ENCODE results near the gene ZNF473.

ZNF473 gene

DNA sequence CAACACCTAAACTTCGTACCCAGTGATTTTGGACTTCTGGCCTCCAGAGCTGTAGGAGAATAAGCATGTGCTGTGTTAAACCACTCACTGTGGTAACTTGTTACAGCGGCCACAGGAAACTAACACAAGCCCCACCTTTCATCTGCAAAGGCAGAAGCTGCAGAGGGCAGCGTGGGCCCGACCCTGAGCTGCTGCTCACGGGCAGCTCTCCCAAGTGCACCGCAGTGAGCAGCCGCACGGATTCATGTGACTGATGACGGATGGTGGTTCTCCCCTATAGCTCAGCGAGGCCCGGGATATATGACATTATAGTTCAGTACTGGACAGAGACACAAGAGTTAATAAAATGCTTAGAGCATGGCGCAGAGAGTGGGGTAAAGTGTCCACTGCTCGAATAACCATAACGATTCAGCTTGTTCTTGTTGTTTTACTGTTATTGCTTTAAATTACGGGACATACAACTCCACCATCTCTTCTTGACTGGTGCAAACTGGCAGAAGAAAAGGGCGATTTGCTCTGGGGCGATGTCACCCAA lies 22.5 kb upstream of the ZNF473 start:
- DNase-seq (ENCODE audit: low read depth in 2 of 3, low spot score in 2 of 3): no peak

DNA sequence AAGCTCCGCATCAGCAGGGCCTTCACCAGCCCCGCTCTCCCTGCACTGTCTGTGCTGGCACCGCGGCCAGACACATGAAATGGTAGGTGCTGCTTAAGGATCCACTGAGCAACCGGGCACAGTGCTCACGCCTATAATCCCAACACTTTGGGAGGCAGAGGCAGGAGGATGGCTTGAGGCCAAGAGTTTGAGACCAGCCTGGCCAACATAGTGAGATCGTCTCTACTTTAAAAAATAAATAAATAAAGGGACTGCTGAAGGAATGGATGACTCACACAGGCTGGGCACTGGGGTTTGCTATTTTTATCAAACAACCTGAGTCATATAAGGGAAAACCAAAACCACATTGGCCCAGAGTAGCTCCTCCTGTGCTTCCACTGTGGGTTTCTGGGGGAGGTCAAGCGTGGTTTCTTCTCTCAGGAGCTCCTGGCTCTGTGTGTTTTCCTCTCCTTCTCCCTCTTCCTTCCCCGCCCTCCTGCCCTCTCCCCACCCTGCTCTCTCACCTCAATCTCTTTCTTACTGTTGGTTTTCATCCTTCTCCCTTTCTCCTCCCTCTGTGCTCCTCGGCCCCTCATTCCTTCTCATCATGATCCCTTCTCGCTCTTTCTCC lies 21.9 kb upstream of the ZNF473 start:
- peak in 1 of 3 experiments; percentile 24 for DNase-seq (ENCODE audit: low read depth in 2 of 3, low spot score in 2 of 3)

DNA sequence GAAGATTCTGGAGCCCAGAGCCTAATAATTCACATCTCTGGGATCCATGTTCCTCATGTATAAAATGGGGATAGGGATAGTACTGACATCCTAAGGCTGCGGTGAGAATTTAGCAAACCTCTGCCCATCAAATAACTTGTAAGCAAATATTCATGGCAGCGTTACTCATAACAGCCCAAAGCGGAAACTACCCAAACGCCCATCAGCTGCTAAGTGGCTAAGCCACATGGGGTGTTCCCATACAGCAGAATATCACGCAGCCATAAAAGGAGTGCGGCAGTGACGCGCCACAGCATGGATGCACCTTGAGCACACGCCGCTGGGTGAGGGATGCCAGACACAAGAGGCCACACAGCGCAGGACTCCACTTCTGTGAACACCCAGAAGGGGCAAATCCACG lies 20.4 kb upstream of the ZNF473 start:
- DNase-seq (ENCODE audit: low read depth in 2 of 3, low spot score in 2 of 3): no peak

DNA sequence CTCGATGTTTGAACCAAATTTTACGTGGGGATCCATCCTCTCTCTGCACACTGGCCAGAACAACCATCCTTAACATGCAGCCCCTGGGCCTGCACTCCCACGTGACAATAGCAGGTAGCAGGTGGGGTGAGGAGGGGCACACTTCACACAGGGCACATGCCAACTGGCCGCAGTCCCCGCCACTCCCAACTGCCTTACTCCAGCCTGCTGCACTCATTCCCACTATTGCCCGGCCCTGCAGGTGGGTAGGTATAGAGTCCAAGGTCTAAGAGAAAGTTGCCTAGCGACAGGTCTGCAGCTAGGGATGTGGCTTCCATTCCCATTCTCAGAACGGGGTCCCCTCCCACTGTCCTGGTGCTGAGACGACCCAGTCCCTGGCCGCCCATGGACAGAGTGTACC lies 18.6 kb upstream of the ZNF473 start:
- no peak for DNase-seq (ENCODE audit: low read depth in 2 of 3, low spot score in 2 of 3)

DNA sequence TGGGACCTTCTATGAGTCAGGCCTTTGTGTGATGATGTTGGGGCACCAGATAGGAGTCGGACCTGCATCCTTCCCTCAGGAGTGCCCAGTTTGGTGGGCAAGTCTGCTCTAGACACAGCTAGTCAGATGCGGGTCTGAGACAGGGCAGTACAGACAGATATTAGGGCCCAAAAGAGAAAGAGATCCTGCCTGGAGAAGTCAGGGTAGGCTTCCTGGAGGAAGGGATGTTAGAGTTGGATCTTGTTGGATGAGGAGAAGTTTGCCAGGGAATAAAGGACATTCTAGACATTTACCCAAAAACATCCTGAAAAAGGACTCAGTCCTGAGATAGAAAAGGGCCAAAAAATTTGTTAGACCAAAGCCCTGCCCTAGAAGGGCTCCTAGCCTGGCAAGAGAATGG lies 17.9 kb upstream of the ZNF473 start:
- no peak for DNase-seq (ENCODE audit: low read depth in 2 of 3, low spot score in 2 of 3)

DNA sequence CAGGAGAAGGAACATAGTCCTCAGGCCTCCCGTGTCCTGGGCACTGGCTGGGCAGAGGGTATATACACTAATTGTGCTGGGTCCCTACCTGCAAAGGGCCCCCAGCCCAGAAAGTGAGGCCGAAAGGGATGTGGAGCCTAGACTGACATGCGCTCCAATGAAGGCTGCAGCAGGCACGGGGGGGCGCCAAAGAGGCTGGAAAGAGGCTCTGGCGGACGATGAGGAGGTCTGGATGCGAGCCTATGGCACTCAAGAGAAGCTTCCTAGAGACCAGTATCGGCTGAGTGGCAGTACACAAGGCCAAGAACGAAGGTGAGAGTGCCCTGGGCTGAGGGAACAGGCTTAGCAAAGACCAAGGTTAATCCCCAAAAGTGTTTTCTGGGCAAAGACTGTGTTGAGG lies 17.3 kb upstream of the ZNF473 start:
- no peak for DNase-seq (ENCODE audit: low read depth in 2 of 3, low spot score in 2 of 3)

DNA sequence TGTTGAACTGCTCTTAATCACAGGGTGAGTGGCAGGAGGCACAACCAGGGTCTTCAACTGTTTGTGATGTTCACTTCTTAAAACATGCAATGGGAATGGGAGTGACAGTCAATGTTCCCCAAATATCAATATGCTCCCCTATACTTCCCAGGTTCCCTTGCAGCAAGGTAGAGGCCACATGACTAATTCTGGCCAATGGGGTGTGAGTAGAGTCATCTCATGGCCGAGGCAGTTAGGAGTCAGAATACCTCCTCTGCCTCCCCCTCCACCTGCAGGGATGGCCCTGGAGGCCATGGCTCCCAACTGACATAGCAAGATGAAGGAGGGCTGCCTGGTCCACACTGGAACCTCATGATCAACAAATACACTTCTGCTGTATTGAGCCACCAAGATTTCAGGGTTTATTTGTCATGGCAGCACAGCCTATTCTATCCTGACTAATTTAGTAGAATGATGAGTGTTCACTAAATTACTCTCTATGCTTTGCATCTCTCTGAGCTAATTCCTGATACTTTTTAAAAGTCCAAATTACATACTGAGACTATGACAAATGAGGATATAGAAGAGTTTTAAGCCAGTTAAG lies 9.5 kb upstream of the ZNF473 start:
- DNase-seq (ENCODE audit: low read depth in 2 of 3, low spot score in 2 of 3): no peak

DNA sequence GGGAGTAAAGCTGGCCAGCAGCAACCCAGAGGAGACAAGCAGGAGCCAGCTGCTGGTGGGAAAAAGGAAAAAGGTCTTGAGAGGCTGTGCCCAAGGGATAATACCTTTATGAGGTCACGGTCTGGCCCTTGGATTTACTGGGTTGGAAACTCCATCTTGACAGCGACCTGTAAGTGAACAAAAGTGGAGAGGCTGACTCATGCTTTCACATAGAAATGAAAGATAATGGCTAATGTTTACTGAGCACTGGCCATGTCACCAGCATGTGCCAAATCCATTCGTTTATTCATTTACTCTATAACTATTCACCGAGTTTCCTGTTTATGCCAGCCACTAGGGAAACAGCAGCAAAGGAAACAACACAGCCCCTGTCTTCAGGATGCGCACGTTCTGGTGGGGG lies 5.3 kb upstream of the ZNF473 start:
- DNase-seq (ENCODE audit: low read depth in 2 of 3, low spot score in 2 of 3): no peak

DNA sequence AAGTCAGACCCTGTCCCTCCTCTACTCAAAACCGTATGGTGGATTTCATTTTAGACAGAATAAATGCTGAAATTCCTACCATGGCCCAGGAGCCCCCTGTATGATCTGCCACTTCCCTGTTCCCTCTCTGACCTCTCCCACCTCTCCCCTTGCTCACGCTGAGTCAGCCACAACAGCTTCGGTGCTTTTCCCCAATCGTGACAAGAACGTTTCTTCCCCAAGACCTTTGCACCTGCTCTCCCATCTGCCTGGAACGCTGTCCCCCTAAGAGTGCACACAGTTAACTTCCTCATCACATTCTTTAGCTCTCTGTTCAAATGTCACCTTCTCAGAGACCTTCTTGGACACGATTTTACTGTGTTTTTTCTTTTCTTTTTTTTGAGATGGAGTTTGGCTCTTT lies 3.0 kb upstream of the ZNF473 start:
- no peak for DNase-seq (ENCODE audit: low read depth in 2 of 3, low spot score in 2 of 3)

DNA sequence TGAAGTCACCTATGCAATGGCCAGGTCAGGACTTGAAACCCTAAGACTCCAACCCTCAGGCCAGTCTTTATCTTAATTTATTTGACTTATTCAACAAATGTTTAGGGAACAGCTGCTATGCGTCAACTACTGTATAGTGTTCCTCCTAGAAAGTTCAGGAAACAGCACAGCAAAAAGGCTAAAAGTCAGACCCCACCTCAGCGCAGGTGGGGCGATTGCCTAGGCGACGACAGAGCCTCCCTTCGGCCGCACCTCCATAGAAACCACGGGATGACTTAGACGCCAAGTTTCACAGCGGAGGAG lies 1.1 kb upstream of the ZNF473 start:
- DNase-seq (ENCODE audit: low read depth in 2 of 3, low spot score in 2 of 3): no peak

DNA sequence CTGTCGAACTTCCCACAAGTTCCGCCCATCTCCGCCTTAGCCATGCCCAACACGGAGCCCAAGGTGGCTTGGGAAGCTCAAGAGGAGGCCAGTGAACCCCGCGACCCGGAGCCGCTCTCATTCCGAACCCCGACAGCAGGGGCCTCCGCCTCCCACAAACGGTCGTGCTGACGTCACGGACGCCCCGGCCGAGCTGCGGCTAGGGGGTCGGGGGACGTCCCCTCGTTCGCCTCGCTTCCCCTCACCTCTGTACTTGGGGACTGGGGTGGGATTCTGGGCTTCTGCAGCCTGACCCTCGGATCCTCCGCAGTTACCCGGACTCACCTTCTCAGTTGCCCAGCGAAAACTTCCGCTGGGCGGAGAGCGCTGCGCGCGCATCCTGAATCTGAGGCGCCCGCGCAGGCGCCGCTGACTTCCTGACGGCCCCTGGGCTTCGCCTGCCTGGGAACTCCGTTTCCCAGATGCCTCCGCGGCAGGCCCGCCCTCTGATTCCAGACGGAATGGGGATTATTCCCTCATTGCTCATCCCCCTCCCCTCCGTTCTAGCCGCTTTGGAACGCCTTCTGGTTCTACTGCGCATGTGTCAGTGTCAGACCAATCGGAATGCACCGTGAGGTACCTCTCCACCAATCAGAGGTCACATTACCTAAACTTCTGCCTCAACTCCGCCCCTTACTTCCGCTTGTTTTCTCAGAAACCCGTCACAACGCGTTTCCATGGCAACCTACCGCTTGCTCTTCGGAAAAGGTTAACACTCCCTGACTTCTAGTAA lies 597 bp upstream of the ZNF473 start, which contains the start of gene VRK3:
Gene VRK3, minus strand, starts transcription at position 351 of the 772 bp plus-strand sequence. CDS start 9,210 bp downstream, outside the sequence.
- peak; percentile 84 to 94 (median 84) for DNase-seq (ENCODE audit: low read depth in 2 of 3, low spot score in 2 of 3)

DNA sequence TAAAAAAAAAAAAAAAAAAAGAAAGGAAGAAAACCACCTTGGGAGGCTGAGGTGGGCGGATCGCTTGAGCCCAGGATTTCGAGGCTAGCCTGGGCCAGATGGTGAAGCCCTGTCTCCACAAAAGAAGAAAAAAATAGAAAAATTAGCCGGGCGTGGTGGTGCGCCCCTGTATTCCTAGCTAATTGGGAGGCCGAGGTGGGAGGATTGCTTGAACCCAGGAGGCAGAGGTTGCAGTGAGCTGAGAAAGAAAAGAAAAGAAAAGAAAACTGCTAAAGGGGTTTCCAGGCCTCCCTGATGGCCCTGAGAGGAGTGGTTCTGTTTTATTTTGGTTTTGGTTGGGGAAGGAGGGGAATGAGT lies 723 bp downstream of the ZNF473 start:
- no peak for DNase-seq (ENCODE audit: low read depth in 2 of 3, low spot score in 2 of 3)

DNA sequence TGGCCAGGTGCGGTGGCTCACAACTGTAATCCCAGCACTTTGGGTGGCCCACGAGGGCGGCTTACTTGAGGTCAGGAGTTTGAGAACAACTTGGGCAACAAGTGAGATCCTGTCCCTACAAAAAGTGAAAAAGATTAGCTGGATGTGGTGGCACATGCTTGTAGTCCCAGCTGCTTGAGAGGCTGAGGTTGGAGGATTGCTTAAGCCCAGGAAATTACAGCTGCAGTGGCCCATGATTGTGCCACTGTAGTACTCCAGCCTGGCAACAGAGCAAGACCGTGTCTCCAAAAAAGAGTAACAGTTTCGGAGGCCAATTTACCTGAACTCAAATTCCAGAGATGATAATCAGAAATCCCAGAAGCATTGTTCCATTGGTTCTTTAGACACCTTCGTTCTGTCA lies 4.4 kb downstream of the ZNF473 start:
- no peak for DNase-seq (ENCODE audit: low read depth in 2 of 3, low spot score in 2 of 3)

DNA sequence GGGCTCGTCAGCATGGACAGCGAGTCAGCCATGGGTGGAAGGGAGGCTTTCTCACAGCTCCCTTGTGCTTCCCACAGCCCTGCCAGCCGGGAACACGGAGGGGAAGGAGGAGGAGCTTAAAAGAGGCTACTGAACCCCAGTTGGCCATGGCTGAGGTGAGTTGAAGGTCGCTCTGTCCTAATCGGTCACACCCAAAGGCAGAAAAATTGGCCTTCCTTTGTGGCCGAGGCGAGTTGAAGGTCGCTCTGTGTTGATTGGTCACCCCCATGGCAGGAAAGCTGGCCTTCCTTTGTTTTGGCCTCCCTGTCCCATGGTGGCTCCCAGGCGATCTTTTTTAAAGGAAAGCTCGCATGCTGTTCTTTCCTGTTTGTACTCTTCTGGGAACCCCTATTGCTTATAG lies 5.1 kb downstream of the ZNF473 start:
- no peak for DNase-seq (ENCODE audit: low read depth in 2 of 3, low spot score in 2 of 3)

DNA sequence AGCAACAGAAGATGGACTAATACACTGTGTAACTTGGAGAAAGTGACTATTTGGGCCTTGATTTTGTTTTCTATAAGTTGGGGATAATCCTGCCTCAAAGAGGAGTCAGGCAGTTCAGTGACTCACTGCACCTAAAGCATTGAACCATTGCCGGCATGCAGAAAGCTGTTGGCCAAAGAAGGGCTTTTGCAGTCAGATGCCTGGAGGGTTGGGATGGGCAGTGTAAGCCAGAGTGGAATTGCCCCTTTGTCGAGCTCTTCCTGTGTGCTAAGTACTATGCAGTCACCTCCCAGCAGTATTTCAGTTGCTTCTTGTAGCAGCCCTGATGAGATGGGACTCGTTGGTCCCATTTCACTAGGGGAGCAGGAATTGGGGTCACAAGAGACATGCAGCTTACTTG lies 11.1 kb downstream of the ZNF473 start:
- no peak for DNase-seq (ENCODE audit: low read depth in 2 of 3, low spot score in 2 of 3)

DNA sequence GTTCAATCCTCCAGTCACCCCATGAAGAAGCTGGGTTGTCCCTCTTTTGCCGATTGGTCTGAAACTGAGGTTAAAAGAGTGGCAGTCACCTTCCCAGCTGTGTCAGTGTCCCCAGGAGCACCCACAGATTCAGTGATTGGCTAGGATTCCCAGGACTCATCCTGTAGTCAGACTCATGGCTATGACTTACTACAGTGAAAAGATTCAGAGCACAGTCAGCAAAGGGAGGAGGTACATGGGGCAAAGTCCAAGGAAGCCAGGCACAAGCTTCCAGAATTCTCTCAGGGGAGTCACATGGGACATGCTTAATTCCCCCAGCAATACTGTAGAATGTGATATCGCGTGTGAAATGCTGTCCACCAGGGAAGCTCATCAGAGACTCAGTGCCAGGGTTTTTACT lies 14.2 kb downstream of the ZNF473 start:
- no peak for DNase-seq (ENCODE audit: low read depth in 2 of 3, low spot score in 2 of 3)

DNA sequence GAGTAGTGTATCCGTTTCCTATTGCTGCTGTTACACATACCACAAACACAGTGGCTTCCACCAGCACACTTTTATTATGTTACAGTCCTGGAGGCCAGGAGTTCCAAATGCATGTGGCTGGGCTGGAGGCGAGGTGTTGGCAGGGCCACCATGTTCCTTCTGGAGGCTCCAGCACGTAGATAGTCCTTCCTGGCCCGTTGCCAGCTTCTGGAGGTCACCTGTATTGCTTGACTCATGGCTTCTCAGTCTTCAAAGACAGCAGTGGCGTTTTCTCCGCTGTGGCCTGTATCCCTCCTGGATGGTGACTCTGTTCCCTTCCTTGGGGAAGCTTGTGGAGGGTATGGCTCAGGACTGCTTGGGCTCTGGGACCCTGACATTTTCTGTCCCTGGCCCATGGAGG lies 15.2 kb downstream of the ZNF473 start:
- no peak for DNase-seq (ENCODE audit: low read depth in 2 of 3, low spot score in 2 of 3)

DNA sequence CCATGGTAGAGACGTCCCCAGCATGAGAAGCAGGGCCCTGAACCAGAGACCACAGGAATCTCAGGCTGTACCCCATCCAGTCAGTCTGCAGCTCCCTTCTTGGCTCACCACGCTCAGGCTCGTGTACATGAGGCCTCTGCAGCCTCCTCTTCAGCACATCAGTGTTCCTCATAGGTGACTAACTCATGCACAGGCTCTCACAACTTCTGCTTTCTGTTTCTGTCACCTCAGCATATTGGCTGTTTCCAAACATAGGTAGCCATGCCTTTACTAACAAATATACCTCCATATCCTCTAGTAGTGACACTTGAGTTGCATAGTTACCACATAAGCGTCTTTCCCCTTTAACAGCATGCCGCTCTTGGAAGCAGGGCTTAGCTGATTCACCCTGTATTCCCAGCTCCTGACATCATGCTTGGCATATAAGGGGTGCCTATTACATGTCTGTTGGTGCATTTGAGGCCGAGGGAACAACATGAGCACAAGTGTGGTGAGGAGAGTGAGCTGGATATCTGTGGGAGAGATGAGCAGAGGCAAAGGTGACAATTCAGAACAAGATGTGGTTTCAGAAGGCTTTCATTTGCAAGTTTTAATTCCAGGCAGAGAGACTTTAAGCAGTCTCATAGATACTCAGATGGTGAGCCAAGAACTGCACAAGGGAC lies 16.7 kb downstream of the ZNF473 start:
- no peak for DNase-seq (ENCODE audit: low read depth in 2 of 3, low spot score in 2 of 3)

DNA sequence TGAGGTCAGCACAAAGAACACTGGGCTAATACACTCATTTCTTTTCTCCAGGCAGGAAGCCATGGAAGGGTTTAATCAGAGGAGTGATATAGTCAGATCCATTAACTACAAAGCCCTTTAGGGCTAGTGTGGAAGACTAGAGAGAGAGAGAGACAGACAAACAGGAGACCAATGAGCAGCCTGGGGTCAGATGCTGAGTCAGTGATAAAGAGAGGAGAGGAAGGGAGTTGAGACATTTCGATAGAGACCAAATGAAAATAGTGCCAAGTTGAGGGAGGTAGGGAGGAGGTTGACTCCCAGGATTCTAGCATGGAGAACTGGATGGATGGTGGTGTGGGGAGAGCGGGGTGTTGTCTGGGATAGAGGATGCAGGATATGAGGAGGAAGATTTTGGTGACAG lies 18.2 kb downstream of the ZNF473 start:
- DNase-seq (ENCODE audit: low read depth in 2 of 3, low spot score in 2 of 3): no peak

DNA sequence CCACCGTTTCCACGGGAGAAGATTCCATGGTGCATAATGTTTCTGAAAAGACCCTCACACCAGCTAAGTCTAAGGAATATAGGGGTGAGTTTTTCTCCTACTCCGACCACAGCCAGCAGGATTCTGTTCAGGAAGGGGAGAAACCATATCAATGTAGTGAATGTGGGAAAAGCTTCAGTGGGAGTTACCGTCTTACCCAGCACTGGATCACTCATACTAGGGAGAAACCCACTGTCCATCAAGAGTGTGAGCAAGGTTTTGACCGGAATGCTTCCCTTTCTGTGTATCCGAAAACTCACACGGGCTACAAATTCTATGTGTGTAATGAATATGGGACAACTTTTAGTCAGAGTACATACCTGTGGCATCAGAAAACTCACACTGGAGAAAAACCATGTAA lies 19.1 kb downstream of the ZNF473 start:
- no peak for DNase-seq (ENCODE audit: low read depth in 2 of 3, low spot score in 2 of 3)

DNA sequence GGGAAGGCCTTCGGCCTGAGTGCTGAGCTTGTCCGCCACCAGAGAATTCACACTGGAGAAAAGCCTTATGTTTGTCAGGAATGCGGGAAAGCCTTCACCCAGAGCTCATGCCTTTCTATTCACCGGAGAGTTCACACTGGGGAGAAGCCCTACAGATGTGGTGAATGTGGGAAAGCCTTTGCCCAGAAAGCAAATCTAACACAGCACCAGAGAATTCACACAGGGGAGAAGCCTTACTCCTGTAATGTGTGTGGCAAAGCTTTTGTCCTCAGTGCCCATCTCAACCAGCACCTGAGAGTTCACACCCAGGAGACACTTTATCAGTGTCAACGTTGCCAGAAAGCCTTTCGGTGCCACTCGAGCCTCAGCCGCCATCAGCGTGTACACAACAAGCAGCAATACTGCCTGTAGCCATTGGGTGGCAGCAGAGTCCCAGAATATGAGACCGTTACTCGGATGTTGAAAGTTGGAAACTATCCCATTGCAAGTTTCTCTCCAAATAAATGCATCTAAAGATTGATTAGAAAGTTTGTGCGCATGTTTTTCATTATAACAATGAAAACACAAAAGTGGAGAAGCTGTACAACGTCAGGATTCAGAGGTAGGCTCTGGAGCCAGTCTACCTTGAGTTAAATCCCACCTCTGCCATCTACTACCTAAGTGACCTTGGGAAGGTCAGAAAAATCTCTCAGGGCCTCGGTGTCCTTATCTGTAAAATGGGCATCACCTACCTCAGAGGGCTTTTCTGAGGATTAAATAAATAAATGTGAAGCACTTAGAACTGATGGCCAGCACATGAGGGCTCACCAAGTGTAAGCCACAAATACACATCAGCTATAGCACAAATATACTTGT lies 21.1 kb downstream of the ZNF473 start:
- DNase-seq (ENCODE audit: low read depth in 2 of 3, low spot score in 2 of 3): peak in 1 of 3 experiments; percentile 41
